ENCODE measurements around the gene CHST12. TPM values are rescaled to one million over a fixed set of nuclear protein-coding genes. Genes with fewer than 3 reads are reported as not detected.

Gene CHST12
- total RNA-seq, 2 experiments from 2014 or later = 64.6 to 65.1 TPM

DNA sequence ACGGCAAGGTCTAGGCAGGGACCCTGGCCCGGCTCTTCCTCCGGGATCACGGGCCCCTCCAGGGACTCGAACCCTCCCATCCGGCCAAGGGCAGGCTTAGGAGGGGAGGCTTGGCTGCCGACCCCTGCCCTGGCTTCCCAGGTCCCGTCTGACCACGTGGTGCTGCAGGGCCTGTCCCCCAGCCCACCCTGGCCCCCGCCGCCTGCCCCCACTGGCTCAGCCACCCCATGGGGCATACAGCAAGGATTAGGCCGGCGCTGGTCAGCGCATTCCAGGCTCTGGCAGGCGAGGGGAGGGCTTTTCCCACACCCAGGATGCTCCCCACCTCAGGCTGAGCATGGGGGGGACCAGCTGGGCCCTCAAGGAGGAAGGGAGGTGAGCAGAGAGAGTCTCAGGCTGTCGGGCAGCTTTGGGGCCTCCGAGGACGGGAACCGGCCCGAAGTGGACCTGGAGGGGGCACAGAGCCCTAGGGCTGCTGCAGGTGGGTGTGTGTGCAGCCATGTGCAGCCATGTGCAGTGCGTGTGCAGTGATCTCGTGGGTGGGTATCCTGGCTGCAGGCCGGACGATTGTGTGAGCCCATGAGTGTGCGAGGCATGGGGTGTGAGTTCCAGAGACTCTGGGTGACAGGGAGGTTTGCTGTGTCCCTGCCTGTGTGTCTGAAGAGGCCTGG, 73.5 kb downstream of the CHST12 start:
- DNase-seq = no peak
- H3K4me3 Mint-ChIP-seq = no peak overlapping the region
- H3K9me3 Mint-ChIP-seq = no peaks in the 10 kb centered on the region
- H3K27me3 Mint-ChIP-seq = no peaks in the 10 kb centered on the region
- ChIA-PET POLR2A (interaction anchor here (1.8 kb wide), 1 partner anchor 32 kb away, joined by 5 read pairs; no protein-coding TSS in a partner anchor), CTCF (interaction anchor here (0.9 to 1.5 kb wide), 2 partner anchors 9 to 204 kb away, joined by 3 read pairs; no protein-coding TSS in a partner anchor)
- H3K36me3 Mint-ChIP-seq (ENCODE audit: low read depth) = no peaks in the 10 kb centered on the region
- no peak overlapping the region for H3K27ac Mint-ChIP-seq
- peaks cover 13% of the 10 kb centered on the region for H3K4me1 Mint-ChIP-seq

DNA sequence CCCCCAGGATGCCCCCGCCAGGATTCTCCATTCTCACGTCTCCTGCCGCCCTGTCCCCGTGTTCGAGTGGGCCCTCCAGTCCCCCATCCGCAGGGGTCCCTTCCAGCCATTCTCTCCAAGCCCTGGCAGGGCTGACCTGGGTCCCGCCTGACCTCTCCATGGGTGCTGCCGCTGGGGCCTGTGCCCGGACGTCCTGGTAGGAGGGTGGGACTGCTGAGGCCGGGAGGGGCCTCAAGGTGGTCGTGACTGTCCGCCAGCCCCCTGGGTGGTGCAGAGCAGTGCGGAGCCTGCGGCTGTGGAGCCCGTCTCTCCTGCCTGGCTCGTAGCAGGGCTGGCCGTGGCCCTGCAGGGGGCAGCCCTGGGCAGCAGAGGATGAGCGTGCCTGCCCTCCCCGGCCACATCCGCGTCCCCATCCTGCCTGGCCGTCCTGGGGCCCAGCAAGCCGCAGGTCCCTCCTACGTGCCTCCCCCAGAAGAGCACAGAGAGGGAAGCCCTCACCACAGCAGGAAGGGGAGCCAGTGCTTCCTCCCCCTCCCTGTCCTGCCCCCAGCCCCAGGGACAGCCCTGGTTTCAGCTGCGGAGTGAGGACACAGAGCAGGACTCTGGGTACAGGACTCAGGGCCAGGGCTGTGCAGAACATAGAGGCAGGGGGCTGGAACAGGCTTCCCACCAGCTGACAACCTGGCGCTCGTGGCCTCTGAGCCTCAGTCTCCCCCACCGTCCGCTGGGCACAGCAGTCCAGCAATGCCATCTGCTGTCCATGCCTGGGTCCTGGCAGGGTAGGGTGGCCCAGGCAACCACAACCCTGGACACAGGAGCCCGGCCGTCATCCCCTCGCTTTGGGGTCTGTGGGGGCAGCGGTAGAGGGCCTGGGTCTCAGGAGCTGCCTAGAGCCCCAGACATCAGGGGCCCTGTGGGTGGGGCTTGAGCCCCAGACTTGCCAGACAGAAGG, 74.3 kb downstream of the CHST12 start:
- H3K36me3 Mint-ChIP-seq (ENCODE audit: low read depth) = no peaks in the 10 kb centered on the region
- POLR2A ChIA-PET = interaction anchor here (1.8 kb wide), 1 partner anchor 32 kb away, joined by 5 read pairs; no protein-coding TSS in a partner anchor
- CTCF ChIA-PET = interaction anchor here (0.8 to 1.5 kb wide), 4 partner anchors 8 to 69 kb away, joined by 3 read pairs; no protein-coding TSS in a partner anchor
- peaks cover 13% of the 10 kb centered on the region for H3K4me1 Mint-ChIP-seq
- DNase-seq = peak; percentile 81
- no peak overlapping the region for H3K27ac Mint-ChIP-seq
- no peak overlapping the region for H3K4me3 Mint-ChIP-seq
- H3K9me3 Mint-ChIP-seq = peaks cover under 1% of the 10 kb centered on the region
- H3K27me3 Mint-ChIP-seq = no peaks in the 10 kb centered on the region

DNA sequence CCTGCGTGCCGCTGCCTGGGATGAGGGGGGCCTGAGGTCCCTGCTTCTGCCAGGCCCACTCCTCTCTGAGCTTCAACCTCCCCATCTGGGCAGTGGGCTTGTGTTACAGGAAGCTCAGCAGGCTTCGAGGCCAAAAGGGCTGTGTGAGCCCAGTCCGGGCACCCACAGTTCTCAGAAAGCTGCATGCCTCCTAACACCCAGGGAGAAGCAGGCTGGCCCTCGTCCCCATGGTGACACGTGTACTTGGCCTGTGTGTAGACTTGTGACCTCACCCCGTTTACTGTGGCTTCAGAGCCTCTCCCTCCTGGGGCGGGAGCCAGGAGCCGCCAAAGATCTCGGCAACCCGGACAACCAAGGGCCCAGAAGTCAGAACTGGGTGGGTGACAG, 75.0 kb downstream of the CHST12 start:
- Mint-ChIP-seq H3K36me3 (ENCODE audit: low read depth) (no peaks in the 10 kb centered on the region), H3K9me3 (peaks cover 6% of the 10 kb centered on the region), H3K27ac (no peak overlapping the region), H3K4me3 (no peak overlapping the region), H3K4me1 (peaks cover 13% of the 10 kb centered on the region), H3K27me3 (peaks cover 4% of the 10 kb centered on the region)
- no peak for DNase-seq
- CTCF ChIA-PET = interaction anchor here (0.8 to 1.5 kb wide), 4 partner anchors 9 to 68 kb away, joined by 3 read pairs; no protein-coding TSS in a partner anchor
- POLR2A ChIA-PET = interaction anchor here (1.5 to 1.9 kb wide), 3 partner anchors 31 to 62 kb away, joined by 4 to 7 read pairs (median 5); no protein-coding TSS in a partner anchor

DNA sequence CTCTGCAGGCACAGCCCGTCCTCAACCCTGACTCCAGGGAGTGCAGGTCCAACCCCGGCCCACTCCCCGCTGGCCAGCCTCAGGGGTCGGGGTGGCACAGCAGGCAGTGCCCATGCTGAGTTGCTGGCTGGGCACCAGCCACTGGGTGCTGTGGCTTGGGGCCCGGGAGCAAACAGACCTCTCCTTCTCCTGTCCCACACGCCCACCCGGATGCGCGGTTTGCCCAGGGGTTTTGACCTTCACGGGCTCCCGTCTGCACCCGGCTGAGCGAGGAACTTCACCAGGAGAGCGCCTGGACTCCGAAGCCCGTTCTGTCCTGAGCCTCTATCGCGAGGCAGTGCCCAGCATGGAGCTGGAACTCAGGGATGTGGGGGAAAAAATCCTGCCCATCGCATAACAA, 75.4 kb downstream of the CHST12 start:
- POLR2A ChIA-PET = interaction anchor here (1.1 to 1.9 kb wide), 4 partner anchors 30 to 61 kb away, joined by 3 to 7 read pairs (median 4); no protein-coding TSS in a partner anchor
- Mint-ChIP-seq H3K9me3 (peaks cover 6% of the 10 kb centered on the region), H3K36me3 (ENCODE audit: low read depth) (no peaks in the 10 kb centered on the region), H3K4me1 (peaks cover 13% of the 10 kb centered on the region), H3K27ac (no peak overlapping the region), H3K27me3 (peaks cover 4% of the 10 kb centered on the region), H3K4me3 (no peak overlapping the region)
- no peak for DNase-seq
- CTCF ChIA-PET = interaction anchor here (0.7 to 1.3 kb wide), 3 partner anchors 9 to 231 kb away, joined by 3 read pairs; no protein-coding TSS in a partner anchor

DNA sequence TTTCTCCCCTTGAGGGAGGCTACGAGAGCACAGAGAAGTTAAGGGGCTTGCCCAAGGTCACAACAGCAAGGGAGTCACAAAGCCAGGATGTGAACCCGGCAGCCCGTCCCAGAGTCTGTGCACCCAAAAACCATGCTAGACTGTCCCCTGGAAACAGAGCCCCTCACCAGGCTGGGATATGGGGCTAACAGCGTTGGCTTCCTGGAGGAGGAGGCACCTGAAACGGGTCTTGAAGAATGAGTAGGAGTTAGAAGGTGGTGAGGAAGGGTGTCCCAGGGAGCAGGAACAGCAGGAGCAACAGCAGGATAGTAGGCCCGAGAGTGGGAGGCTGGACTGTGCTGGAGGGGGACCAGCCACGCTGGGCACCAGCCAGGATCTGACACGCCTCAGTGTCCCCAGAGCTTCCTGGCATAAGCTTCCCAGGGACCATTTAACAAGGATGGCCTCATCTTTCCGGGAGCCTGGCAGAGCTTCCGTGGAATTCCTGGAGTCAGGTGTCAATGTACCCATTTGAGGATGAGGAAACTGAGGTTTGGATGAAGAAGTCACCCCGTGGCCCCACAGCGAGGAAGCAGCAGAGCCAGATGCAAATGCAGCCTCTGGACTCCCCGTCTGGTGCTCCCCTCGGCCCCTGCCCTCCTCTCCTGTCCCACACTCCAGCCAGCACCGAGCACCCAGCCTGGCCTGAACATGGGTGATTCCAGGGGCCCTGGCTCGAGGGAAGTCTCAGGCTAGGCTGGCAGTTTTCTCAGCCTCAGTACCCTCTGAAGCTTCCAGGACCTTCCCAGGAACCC, 76.1 kb downstream of the CHST12 start:
- no peak overlapping the region for H3K4me3 Mint-ChIP-seq
- ChIA-PET CTCF (interaction anchor here (0.7 to 1.1 kb wide), 2 partner anchors 11 to 230 kb away, joined by 3 read pairs; no protein-coding TSS in a partner anchor), POLR2A (interaction anchor here (1.1 to 1.9 kb wide), 4 partner anchors 31 to 61 kb away, joined by 3 to 7 read pairs (median 4); no protein-coding TSS in a partner anchor)
- no peak overlapping the region for H3K27ac Mint-ChIP-seq
- no peaks in the 10 kb centered on the region for H3K36me3 Mint-ChIP-seq (ENCODE audit: low read depth)
- peaks cover 6% of the 10 kb centered on the region for H3K9me3 Mint-ChIP-seq
- DNase-seq = no peak
- peaks cover 4% of the 10 kb centered on the region for H3K27me3 Mint-ChIP-seq
- H3K4me1 Mint-ChIP-seq = peaks cover 13% of the 10 kb centered on the region

DNA sequence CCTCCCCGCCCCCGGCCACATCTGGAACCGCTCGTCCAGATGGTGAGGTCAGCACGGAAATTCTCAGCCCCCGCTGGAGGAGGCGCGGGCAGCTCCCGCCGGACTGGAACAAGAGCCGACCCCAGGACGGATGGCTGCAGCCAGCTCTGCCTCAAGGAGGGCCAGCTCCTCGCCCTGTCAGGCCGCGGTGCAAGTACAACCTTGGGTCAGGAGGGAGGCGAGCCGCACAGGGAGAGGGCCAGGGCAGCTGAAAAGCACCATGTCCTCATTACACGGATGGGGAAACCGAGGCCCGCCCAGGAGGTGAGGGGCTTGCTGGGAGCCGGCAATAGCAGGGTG, 76.6 kb downstream of the CHST12 start:
- H3K9me3 Mint-ChIP-seq = peaks cover 6% of the 10 kb centered on the region
- peaks cover 13% of the 10 kb centered on the region for H3K4me1 Mint-ChIP-seq
- peaks cover 6% of the 10 kb centered on the region for H3K27me3 Mint-ChIP-seq
- DNase-seq = no peak
- H3K27ac Mint-ChIP-seq = no peak overlapping the region
- H3K4me3 Mint-ChIP-seq = no peak overlapping the region
- ChIA-PET POLR2A (interaction anchor here (1.1 to 1.9 kb wide), 4 partner anchors 30 to 60 kb away, joined by 3 to 7 read pairs (median 4); no protein-coding TSS in a partner anchor), CTCF (interaction anchor here (0.9 to 1.1 kb wide), 3 partner anchors 11 to 200 kb away, joined by 3 to 4 read pairs (median 4); no protein-coding TSS in a partner anchor)
- no peaks in the 10 kb centered on the region for H3K36me3 Mint-ChIP-seq (ENCODE audit: low read depth)

DNA sequence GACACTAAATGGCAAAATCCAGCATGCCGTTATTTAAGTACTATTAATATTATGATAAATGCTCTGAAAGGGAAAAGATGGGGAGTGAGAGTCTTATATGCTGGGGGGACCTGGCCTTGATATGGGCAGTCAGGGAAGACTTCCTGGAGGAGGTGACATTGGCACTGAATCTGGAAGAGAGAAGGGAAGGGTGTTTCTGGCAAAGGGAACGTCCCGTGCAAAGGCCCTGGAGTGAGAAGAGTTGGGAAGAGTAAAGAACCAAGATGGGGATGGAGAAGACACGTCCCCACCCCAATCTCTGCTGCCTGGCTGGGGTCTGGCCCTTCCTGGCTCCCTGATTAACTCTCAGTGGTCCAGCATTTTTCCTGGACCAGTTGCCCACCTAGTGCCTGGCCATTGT, 77.8 kb downstream of the CHST12 start:
- Mint-ChIP-seq H3K27ac (no peak overlapping the region), H3K4me3 (no peak overlapping the region), H3K4me1 (peaks cover 13% of the 10 kb centered on the region), H3K27me3 (peaks cover 7% of the 10 kb centered on the region), H3K36me3 (ENCODE audit: low read depth) (no peaks in the 10 kb centered on the region), H3K9me3 (peaks cover 6% of the 10 kb centered on the region)
- CTCF ChIA-PET = interaction anchor here (0.9 to 1.0 kb wide), 2 partner anchors 190 to 199 kb away, joined by 4 read pairs; no protein-coding TSS in a partner anchor
- no peak for DNase-seq
- POLR2A ChIA-PET = interaction anchor here (1.6 kb wide), 1 partner anchor 18 kb away, joined by 4 read pairs; no protein-coding TSS in a partner anchor

DNA sequence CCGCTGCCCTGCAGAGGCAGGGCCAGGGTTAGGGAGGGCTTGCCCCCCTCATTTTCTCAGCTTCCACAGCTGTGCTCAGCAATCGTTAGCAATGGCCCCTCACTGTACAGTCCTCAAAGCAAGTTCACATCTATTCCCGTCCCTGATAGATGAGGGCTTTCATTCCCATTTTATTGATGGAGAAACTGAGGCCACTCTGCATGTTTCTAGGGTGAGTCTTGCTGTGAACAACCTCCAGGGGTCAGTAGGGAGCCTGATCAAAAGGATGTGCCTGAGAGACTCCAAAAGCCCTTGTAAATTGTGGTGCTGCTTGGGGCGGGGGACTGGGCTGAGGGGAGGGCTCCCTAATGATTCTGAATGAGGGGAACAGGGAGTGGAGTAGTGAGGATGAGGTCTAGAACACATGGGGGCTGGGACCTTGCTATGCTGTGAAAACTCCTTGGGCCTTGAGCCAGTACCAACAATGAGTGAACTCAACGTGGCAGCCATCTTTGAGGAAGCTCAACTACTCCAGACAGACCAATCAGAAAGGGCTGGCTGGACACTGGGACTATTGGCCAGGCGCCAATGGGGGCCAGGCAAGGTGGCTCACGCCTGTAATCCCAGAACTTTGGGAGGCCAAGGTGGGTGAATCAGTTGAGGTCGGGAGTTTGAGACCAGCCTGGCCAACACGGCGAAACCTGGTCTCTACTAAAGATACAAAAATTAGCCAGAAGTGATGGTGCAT, 79.5 kb downstream of the CHST12 start:
- ChIA-PET CTCF (interaction anchor here (0.5 kb wide), 1 partner anchor 68 kb away, joined by 3 read pairs; no protein-coding TSS in a partner anchor), POLR2A (interaction anchor here (1.6 kb wide), 1 partner anchor 9 kb away, joined by 3 read pairs; no protein-coding TSS in a partner anchor)
- no peak overlapping the region for H3K27ac Mint-ChIP-seq
- DNase-seq = no peak
- H3K36me3 Mint-ChIP-seq (ENCODE audit: low read depth) = no peaks in the 10 kb centered on the region
- no peak overlapping the region for H3K4me3 Mint-ChIP-seq
- H3K27me3 Mint-ChIP-seq = peaks cover 7% of the 10 kb centered on the region
- peaks cover 6% of the 10 kb centered on the region for H3K9me3 Mint-ChIP-seq
- peaks cover 6% of the 10 kb centered on the region for H3K4me1 Mint-ChIP-seq

DNA sequence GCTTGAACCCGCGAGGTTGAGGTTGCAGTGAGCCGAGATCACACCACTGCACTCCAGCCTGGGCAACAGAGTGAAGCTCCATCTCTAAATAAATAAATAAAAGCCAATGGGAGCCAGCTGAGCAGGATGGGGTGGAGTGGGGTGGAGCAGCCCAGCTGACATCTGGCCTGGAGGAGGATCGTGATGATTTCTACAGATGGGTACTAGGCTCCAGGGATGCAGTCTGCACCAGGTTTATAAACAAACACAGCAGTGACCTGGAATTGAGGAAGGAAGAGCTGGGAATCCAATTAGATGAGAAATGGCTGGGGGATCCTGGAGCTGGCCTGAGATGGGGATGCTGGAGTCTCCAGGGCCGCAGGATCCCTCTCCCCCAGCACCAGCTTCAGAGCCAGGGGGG, 80.1 kb downstream of the CHST12 start:
- Mint-ChIP-seq H3K27ac (no peak overlapping the region), H3K4me3 (no peak overlapping the region), H3K36me3 (ENCODE audit: low read depth) (no peaks in the 10 kb centered on the region), H3K27me3 (peaks cover 7% of the 10 kb centered on the region), H3K4me1 (peaks cover under 1% of the 10 kb centered on the region), H3K9me3 (peaks cover 6% of the 10 kb centered on the region)
- ChIA-PET POLR2A (interaction anchor here (1.6 kb wide), 1 partner anchor 10 kb away, joined by 3 read pairs; no protein-coding TSS in a partner anchor), CTCF (interaction anchor here (0.5 to 1.1 kb wide), 2 partner anchors 14 to 67 kb away, joined by 3 to 7 read pairs; no protein-coding TSS in a partner anchor)
- DNase-seq = no peak

DNA sequence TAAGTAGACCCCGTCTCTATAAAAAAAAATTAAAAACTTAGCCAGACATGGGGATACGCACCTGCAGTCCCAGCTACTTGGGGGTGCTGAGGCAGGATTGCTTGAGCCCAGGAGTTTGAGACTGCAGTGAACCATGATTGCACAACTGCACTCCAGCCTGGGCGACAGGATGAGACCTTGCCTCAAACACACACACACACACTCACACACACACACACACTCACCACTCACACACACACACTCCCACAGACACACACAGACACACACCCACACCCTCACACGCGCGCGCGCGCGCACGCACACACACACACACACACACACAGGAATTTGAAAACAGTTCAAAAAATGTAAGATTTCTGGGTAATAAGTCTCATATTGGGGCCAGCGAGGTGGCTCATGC, 81.5 kb downstream of the CHST12 start:
- peaks cover 6% of the 10 kb centered on the region for H3K9me3 Mint-ChIP-seq
- no peaks in the 10 kb centered on the region for H3K4me1 Mint-ChIP-seq
- no peak overlapping the region for H3K4me3 Mint-ChIP-seq
- DNase-seq = no peak
- ChIA-PET POLR2A (no interaction called here), CTCF (no interaction called here)
- H3K36me3 Mint-ChIP-seq (ENCODE audit: low read depth) = no peaks in the 10 kb centered on the region
- peaks cover 10% of the 10 kb centered on the region for H3K27me3 Mint-ChIP-seq
- no peak overlapping the region for H3K27ac Mint-ChIP-seq

DNA sequence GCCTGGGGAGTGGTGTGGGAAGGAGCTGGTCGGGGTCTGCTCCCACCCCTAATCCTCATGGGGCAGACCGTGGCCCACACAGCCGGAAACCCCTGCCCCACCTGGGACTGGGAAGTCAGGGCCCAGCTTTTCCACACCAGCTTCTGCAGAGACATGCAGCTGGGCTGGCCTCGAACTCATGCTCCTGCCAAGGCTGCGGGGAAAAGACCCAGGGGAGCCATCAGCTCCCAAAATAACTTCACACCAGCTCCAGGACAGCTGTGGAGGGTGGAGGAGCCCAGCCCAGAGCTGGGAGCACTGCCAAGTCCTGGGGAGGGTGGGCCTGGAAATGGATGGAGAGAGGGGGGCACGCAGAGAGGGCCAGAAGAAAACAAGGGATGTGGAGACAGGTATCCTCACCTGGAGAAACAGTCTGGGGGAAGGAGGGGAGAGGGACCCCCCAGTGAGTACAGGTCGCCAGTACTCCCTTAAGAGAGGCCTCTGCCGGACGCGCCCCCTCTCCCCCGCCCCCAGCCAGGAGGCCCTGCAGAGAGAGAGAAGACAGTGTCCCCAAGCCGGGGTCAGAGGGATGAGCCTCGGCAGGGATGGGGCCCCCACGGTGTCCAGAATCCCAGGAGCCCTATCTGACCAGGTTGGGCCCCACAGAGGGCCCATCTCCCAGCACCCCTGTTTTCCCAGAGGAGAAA, 84.3 kb downstream of the CHST12 start:
- Mint-ChIP-seq H3K27ac (no peak overlapping the region), H3K4me3 (no peak overlapping the region), H3K9me3 (peaks cover 5% of the 10 kb centered on the region), H3K4me1 (no peaks in the 10 kb centered on the region), H3K36me3 (ENCODE audit: low read depth) (no peaks in the 10 kb centered on the region), H3K27me3 (peaks cover 14% of the 10 kb centered on the region)
- CTCF ChIA-PET = no interaction called here
- POLR2A ChIA-PET = no interaction called here
- DNase-seq = no peak

Data from activated CD4-positive, alpha-beta memory T cell treated with anti-CD3 and anti-CD28 coated beads, Interleukin-2, amount 10 ng/mL, durations not matched to agents 7 days and 5 days (primary cell).